Measurements from ENCODE around the gene DNAJC4. TPM values are rescaled to one million over a fixed set of nuclear protein-coding genes. Genes with fewer than 3 reads are reported as not detected.

The DNAJC4 gene
- total and polyA plus RNA-seq, 9 of the 15 experiments (the other 6 are each of a cell fraction or from before 2014, with no cell fraction given), result 4.0 to 32.6 (median 19.9) TPM

DNA sequence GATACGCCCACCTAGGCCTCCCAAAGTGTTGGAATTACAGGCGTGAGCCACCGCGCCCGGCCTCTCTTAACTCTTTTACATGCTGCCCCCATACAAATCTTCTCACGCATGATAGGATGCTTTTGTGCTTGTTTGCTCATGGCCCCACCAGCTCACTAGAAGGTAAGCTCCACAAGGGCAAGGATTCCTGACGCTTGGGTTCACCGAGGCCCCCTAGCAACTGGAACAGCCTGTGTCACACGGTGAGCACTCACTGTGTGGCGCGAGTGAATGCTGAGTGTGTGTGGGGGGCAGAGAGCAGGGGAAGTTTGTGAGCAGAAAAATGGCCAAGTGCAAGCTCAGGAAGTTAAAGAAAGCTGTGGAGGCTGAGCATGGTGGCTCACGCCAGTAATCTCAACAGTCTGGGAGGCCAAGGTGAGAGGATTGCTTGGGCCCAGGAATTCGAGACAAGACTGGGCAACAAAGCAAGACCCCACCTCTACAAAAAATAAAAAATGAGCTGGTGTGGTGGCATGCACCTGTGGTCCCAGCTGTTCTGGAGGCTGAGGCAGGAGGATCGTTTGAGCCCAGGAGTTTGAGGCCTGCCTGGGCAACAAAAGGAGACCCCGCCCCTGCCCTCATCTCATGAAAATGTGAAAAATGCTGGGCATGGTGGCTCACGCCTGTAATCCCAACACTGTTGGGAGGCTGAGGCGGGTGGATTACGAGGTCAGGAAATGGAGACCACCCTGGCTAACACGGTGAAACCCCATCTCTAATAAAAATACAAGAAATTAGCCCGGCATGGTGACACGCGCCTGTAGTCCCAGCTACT is 51.8 kb downstream of the DNAJC4 start:
- H2AFZ ChIP-seq (ENCODE audit: low read depth, low read length), result no peak overlapping the region
- no peaks in the 10 kb centered on the region for H3K27me3 ChIP-seq (ENCODE audit: control insufficient read depth in 2 of 2, insufficient read depth in 2 of 2, low read length in 2 of 2)
- DNase-seq (ENCODE audit: extremely low read depth in 1 of 4, low spot score in 3 of 4) (no peak), FAIRE-seq (no peak), ATAC-seq (no peak)
- POLR2A ChIA-PET, result interaction anchor here (0.7 to 5.1 kb wide), 4 partner anchors 12 to 76 kb away, joined by 3 to 54 read pairs (median 3); partner anchors contain the start of gene FERMT3
- no peak for TF ChIP-seq FOXA3 (CRISPR knock-in tag; conservative IDR thresholded peaks at IDR 0.05 in 1 of 2, IDR thresholded peaks at IDR 0.05 in 1 of 2)
- TF ChIP-seq, protein P1, sequence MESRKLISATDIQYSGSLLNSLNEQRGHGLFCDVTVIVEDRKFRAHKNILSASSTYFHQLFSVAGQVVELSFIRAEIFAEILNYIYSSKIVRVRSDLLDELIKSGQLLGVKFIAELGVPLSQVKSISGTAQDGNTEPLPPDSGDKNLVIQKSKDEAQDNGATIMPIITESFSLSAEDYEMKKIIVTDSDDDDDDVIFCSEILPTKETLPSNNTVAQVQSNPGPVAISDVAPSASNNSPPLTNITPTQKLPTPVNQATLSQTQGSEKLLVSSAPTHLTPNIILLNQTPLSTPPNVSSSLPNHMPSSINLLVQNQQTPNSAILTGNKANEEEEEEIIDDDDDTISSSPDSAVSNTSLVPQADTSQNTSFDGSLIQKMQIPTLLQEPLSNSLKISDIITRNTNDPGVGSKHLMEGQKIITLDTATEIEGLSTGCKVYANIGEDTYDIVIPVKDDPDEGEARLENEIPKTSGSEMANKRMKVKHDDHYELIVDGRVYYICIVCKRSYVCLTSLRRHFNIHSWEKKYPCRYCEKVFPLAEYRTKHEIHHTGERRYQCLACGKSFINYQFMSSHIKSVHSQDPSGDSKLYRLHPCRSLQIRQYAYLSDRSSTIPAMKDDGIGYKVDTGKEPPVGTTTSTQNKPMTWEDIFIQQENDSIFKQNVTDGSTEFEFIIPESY (CRISPR knock-in tag; IDR thresholded peaks at IDR 0.05), result 0 out of 2 replicates have a peak, but pooled peaks have one; percentile 23
- H3K4me2 ChIP-seq (ENCODE audit: insufficient read depth, low read length), result no peak overlapping the region
- CTCF ChIA-PET (ENCODE audit: low intra/inter-chr PET ratio), result no interaction called here
- intact Hi-C loops (cut with micrococcal nuclease) (no loop called here), in situ Hi-C loops (cut with MboI) (no loop called here)
- peaks cover 11% of the 10 kb centered on the region; the same call in 1 of the 3 replicates for H3K36me3 ChIP-seq (ENCODE audit: control insufficient read depth, insufficient read depth, low read length)
- no peak overlapping the region; a peak in 1 of 4 replicates for H3K9ac ChIP-seq (ENCODE audit: insufficient read depth in 1 of 2, low read depth in 2 of 2, low read length in 2 of 2)
- 95% methylated on average over 22 of the region's 22 CpGs for WGBS (ENCODE audit: insufficient coverage, low coverage, missing lambda C conversion rate)
- peaks cover 12% of the 10 kb centered on the region; the same call in 2 of the 3 replicates for H3K79me2 ChIP-seq (ENCODE audit: control insufficient read depth, insufficient read depth, low read length)
- no peak overlapping the region for H3K4me3 ChIP-seq
- H4K20me1 ChIP-seq (replicated peaks; ENCODE audit: control insufficient read depth, insufficient read depth, low read length), result no peaks in the 10 kb centered on the region
- H3K4me1 ChIP-seq (replicated peaks in 1 of 2; ENCODE audit: control insufficient read depth in 2 of 2, insufficient read depth in 2 of 2, low read length in 2 of 2), result peaks cover 7 to 36% of the 10 kb centered on the region in 2 experiments; a peak in 4 of 5 replicates
- no peaks in the 10 kb centered on the region for H3K9me1 ChIP-seq (ENCODE audit: control insufficient read depth, insufficient read depth, low read length)
- H3K27ac ChIP-seq (ENCODE audit: extremely low read depth, low read depth, low read length), result no peak overlapping the region
- no peaks in the 10 kb centered on the region for H3K9me3 ChIP-seq (replicated peaks; ENCODE audit: control insufficient read depth, insufficient read depth, low read depth, low read length)
- BruUV-seq (replicated peaks), result no TSS peak
